ENCODE data around the gene PCDHB3. TPM values are rescaled to one million over a fixed set of nuclear protein-coding genes. Genes with fewer than 3 reads are reported as not detected.
"Not testable (repeated sequence)": the region's sequence is repeated elsewhere in the genome, so short reads cannot be mapped to it uniquely, and the experiment has no call there.

Gene PCDHB3
- total and polyA plus RNA-seq, 12 donors, result 0.29 to 2.0 (median 0.99) TPM

DNA sequence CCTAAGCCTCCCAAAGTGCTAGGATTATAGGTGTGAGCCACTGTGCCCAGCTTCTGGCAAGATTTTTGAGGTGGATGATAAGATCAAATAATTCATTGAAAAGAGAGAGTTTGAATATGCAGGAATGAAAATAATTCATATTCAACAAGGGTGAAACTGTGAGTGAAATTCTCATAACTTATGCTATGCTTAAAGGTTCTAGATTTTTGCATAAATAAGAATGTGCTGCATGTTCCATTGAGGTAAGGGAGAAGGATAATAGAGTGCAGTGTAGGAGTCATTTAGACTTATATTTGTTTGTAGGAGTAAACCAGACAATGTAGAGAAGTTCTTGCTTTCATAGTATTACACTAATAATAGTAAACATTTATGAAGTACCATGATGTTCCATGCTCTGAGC is 18.0 kb upstream of the PCDHB3 start:
- DNase-seq, result no peak
- H3K27me3 ChIP-seq, result peaks cover 8 to 58% (median 28%) of the 10 kb centered on the region in 7 donors

DNA sequence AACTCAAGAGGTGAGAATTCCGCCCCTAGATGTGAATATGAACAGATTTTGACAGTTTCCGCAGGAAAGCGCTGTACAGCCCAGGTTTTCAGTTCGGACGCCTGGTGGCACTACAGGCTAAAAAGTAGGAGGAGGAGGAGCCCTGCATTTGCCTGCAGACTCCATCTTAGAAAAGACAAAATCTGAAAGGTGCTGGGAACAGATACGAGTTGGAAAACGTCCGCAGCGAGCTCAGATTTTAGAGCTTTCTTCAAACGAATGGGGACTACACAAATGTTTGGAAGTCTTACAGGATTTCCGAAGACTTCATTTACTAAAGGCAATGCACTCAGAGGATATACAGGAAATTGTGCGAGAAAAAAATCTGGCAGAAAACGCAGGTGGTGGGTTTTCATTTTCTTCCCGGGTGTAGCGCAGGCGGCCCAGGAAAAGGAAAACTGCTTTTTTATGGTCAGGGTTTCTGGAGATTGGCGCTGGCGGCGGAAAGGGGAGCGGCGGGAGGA is 15.7 kb upstream of the PCDHB3 start:
- WGBS, 2 donors, result 8% methylated on average over 21 of the region's 21 CpGs
- TF ChIP-seq, protein P1, sequence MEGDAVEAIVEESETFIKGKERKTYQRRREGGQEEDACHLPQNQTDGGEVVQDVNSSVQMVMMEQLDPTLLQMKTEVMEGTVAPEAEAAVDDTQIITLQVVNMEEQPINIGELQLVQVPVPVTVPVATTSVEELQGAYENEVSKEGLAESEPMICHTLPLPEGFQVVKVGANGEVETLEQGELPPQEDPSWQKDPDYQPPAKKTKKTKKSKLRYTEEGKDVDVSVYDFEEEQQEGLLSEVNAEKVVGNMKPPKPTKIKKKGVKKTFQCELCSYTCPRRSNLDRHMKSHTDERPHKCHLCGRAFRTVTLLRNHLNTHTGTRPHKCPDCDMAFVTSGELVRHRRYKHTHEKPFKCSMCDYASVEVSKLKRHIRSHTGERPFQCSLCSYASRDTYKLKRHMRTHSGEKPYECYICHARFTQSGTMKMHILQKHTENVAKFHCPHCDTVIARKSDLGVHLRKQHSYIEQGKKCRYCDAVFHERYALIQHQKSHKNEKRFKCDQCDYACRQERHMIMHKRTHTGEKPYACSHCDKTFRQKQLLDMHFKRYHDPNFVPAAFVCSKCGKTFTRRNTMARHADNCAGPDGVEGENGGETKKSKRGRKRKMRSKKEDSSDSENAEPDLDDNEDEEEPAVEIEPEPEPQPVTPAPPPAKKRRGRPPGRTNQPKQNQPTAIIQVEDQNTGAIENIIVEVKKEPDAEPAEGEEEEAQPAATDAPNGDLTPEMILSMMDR (IDR thresholded peaks at IDR 0.05), result peak in 8 of 9 donors; percentile 39 to 80 (median 56)
- no peaks in the 10 kb centered on the region for H3K36me3 ChIP-seq
- H3K27ac ChIP-seq, result peak overlapping the region in 6 of 10 donors; percentile 13 to 77 (median 62)
- H3K4me3 ChIP-seq, result peak overlapping the region in 9 of 10 donors; percentile 36 to 62 (median 52)
- intact Hi-C loops (cut with DNase I), result loop anchor here in 3 of 10 donors (10.0 kb wide), 1 partner anchor 480 kb away; no protein-coding TSS in a partner anchor
- ATAC-seq, result peak; percentile 70 to 94 (median 86)
- peaks cover 0 to 37% (median 11%) of the 10 kb centered on the region in 7 donors for H3K27me3 ChIP-seq
- H3K9me3 ChIP-seq, result peaks cover 0 to 41% (median 5%) of the 10 kb centered on the region in 11 donors
- peak in 1 of 2 donors; percentile 50 for DNase-seq
- peaks cover 0 to 13% (median 0%) of the 10 kb centered on the region in 9 donors for H3K4me1 ChIP-seq

More for the DNA sequence above, 18.0 kb upstream of the PCDHB3 start:
- H3K9me3 ChIP-seq, result peaks cover 0 to 34% (median under 1%) of the 10 kb centered on the region in 11 donors
- no peak overlapping the region for H3K4me3 ChIP-seq
- H3K36me3 ChIP-seq, result no peaks in the 10 kb centered on the region
- TF ChIP-seq, protein P1 (IDR thresholded peaks at IDR 0.05), result no peak
- peaks cover 0 to 13% (median 0%) of the 10 kb centered on the region in 9 donors for H3K4me1 ChIP-seq
- H3K27ac ChIP-seq, result no peak overlapping the region
- ATAC-seq, result no peak
- intact Hi-C loops (cut with DNase I), result loop anchor here in 3 of 10 donors (10.0 kb wide), 1 partner anchor 483 kb away; no protein-coding TSS in a partner anchor

DNA sequence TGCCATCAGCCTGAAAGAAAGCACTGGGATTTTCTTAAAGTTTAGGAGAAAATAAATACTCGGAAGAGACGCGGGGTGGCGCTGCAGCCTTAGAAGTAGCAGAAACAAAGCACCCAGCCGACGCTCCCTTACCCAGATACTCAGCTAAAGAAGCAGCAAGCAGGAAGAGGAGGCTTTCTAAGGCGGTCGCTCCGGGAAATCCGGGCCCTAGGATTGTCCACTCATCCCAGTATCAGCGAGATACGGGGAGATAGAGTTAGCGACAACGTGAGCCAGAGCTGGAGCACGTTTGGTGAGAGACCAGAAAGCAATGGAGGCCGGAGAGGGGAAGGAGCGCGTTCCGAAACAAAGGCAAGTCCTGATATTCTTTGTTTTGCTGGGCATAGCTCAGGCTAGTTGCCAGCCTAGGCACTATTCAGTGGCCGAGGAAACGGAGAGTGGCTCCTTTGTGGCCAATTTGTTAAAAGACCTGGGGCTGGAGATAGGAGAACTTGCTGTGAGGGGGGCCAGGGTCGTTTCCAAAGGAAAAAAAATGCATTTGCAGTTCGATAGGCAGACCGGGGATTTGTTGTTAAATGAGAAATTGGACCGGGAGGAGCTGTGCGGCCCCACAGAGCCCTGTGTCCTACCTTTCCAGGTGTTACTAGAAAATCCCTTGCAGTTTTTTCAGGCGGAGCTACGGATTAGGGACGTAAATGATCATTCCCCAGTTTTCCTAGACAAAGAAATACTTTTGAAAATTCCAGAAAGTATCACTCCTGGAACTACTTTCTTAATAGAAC is 5.6 kb upstream of the PCDHB3 start, which contains the start of gene PCDHB2:
Gene PCDHB2 (plus strand): TSS at position 135 of the 782 bp plus-strand sequence. CDS start 176 bp downstream, at position 311.
- H3K27ac ChIP-seq, result peak within 1 kb of the TSS in 1 of 10 donors; percentile 26
- peak within 1 kb of the TSS; percentile 14 to 48 (median 33) for H3K4me3 ChIP-seq
- TF ChIP-seq, protein P1 (IDR thresholded peaks at IDR 0.05), result peak in 6 of 9 donors; percentile 29 to 55 (median 38)
- H3K27me3 ChIP-seq, result peaks cover 0 to 60% (median 33%) of the 10 kb centered on the region in 7 donors
- no peaks in the 10 kb centered on the region for H3K36me3 ChIP-seq
- DNase-seq (peak in 1 of 2 donors; percentile 30), ATAC-seq (peak in 6 of 8 donors; percentile 51 to 79 (median 55))
- H3K4me1 ChIP-seq, result no peaks in the 10 kb centered on the region
- intact Hi-C loops (cut with DNase I), result no loop called here
- 9 to 15% methylated on average over 29 of the region's 29 CpGs for WGBS, 2 donors
- peaks cover 0 to 85% (median 15%) of the 10 kb centered on the region in 11 donors for H3K9me3 ChIP-seq

DNA sequence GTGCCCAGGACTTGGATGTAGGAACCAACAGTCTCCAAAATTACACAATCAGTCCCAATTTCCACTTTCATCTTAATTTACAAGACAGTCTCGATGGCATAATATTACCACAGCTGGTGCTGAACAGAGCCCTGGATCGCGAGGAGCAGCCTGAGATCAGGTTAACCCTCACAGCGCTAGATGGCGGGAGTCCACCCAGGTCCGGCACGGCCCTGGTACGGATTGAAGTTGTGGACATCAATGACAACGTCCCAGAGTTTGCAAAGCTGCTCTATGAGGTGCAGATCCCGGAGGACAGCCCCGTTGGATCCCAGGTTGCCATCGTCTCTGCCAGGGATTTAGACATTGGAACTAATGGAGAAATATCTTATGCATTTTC is 5.0 kb upstream of the PCDHB3 start:
- no peaks in the 10 kb centered on the region for H3K4me1 ChIP-seq
- DNase-seq (no peak), ATAC-seq (no peak)
- H3K27me3 ChIP-seq, result peaks cover 0 to 65% (median 36%) of the 10 kb centered on the region in 7 donors
- intact Hi-C loops (cut with DNase I), result no loop called here
- H3K4me3 ChIP-seq, result peak overlapping the region in 9 of 10 donors; percentile 14 to 48 (median 36)
- peaks cover 0 to 85% (median 15%) of the 10 kb centered on the region in 11 donors for H3K9me3 ChIP-seq
- WGBS, 2 donors, result 37 to 39% methylated on average over 12 of the region's 12 CpGs
- H3K36me3 ChIP-seq, result no peaks in the 10 kb centered on the region
- TF ChIP-seq, protein P1 (IDR thresholded peaks at IDR 0.05), result no peak
- no peak overlapping the region for H3K27ac ChIP-seq

DNA sequence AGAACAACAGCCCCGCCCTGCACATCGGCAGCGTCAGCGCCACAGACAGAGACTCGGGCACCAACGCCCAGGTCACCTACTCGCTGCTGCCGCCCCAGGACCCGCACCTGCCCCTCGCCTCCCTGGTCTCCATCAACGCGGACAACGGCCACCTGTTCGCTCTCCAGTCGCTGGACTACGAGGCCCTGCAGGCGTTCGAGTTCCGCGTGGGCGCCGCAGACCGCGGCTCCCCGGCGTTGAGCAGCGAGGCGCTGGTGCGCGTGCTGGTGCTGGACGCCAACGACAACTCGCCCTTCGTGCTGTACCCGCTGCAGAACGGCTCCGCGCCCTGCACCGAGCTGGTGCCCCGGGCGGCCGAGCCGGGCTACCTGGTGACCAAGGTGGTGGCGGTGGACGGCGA is 4.1 kb upstream of the PCDHB3 start:
- H3K4me1 ChIP-seq; intact Hi-C loops (cut with DNase I); ATAC-seq; H3K27ac ChIP-seq; H3K36me3 ChIP-seq; H3K4me3 ChIP-seq; DNase-seq: not testable (repeated sequence)
- Histone ChIP-seq H3K9me3 (peaks cover 0 to 85% (median 19%) of the 10 kb centered on the region in 11 donors), H3K27me3 (peaks cover 0 to 75% (median 43%) of the 10 kb centered on the region in 7 donors)
- WGBS, 2 donors, result 26 to 38% methylated on average over 26 to 28 of the region's 46 CpGs

DNA sequence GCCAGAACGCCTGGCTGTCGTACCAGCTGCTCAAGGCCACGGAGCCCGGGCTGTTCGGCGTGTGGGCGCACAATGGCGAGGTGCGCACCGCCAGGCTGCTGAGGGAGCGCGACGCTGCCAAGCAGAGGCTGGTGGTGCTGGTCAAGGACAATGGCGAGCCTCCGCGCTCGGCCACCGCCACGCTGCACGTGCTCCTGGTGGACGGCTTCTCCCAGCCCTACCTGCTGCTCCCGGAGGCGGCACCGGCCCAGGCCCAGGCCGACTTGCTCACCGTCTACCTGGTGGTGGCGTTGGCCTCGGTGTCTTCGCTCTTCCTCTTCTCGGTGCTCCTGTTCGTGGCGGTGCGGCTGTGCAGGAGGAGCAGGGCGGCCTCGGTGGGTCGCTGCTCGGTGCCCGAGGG is 3.7 kb upstream of the PCDHB3 start:
- Histone ChIP-seq H3K9me3 (peaks cover 0 to 85% (median 21%) of the 10 kb centered on the region in 11 donors), H3K27me3 (peaks cover 0 to 79% (median 43%) of the 10 kb centered on the region in 7 donors)
- intact Hi-C loops (cut with DNase I); ATAC-seq; H3K4me3 ChIP-seq; DNase-seq; H3K27ac ChIP-seq; H3K36me3 ChIP-seq; H3K4me1 ChIP-seq: not testable (repeated sequence)
- WGBS, 2 donors, result 33 to 34% methylated on average over 32 to 33 of the region's 38 CpGs

Measured in heart right ventricle (tissue), 16 donors.